HG03108 (cell line): Measurements from ENCODE around the gene NKX1-2.

ENCODE experiments used
- ATAC-seq: cut with Tn5 transposase; IDR thresholded peaks from one replicate; pipeline ENCODE4 v1.9.1; 2021; ENCODE audit warnings: moderate library complexity; ENCODE audit not compliant: unreplicated experiment

NKX1-2 gene

GRCh38 chr10:124476043-124476725 is 26.3 kb upstream of the NKX1-2 start:
- no peak for ATAC-seq

- ATAC-seq = no peak
These were observed 24.8 kb upstream of the NKX1-2 start for GRCh38 chr10:124474514-124475070.

DNA sequence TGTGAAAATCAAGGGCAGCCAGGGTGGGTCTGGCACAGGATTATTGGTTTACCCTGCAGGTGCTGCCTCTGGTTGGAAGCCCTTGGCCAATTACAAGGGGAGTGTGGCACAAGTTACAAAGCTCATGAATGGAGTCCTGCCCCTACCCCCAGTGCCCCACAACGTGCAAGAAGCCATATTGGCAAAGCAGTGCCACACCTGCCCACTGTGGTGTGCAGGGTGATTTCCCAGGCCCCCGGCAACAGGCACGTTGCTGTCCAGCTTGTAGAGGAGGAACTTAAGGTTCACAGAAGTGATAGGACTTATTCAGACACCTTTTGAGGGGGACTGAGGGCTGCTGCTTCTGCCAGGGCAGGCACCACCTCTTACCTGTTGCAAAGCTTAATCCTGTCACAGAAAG is 23.2 kb upstream of the NKX1-2 start:
- ATAC-seq = no peak

DNA sequence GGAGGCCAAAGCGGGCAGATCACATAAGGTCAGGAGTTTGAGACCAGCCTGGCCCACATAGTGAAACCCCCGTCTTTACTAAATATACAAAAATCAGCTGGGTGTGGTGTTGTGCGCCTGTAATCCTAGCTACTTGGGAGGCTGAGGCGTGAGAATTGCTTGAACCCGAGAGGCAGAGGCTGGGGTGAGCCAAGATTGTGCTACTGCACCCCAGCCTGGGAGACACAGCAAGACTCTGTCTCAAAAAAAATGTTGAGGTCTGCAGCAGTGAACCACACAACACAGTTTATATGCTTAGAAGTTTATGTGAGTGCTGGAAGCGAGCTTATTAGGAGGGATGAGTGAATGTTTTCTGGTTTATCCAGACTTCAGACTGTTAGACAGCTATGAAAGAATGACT is 22.2 kb upstream of the NKX1-2 start:
- ATAC-seq = no peak

GRCh38 chr10:124470544-124471434 is 21.0 kb upstream of the NKX1-2 start:
- ATAC-seq = no peak

- no peak for ATAC-seq
These were observed 20.2 kb upstream of the NKX1-2 start for GRCh38 chr10:124469956-124470484.

GRCh38 chr10:124468624-124469023 is 18.8 kb upstream of the NKX1-2 start:
- ATAC-seq = no peak

GRCh38 chr10:124467165-124467564 is 17.3 kb upstream of the NKX1-2 start:
- ATAC-seq = no peak

GRCh38 chr10:124465777-124466488 is 16.1 kb upstream of the NKX1-2 start:
- no peak for ATAC-seq

- ATAC-seq = no peak
These were observed 15.4 kb upstream of the NKX1-2 start for GRCh38 chr10:124465003-124465776.

DNA sequence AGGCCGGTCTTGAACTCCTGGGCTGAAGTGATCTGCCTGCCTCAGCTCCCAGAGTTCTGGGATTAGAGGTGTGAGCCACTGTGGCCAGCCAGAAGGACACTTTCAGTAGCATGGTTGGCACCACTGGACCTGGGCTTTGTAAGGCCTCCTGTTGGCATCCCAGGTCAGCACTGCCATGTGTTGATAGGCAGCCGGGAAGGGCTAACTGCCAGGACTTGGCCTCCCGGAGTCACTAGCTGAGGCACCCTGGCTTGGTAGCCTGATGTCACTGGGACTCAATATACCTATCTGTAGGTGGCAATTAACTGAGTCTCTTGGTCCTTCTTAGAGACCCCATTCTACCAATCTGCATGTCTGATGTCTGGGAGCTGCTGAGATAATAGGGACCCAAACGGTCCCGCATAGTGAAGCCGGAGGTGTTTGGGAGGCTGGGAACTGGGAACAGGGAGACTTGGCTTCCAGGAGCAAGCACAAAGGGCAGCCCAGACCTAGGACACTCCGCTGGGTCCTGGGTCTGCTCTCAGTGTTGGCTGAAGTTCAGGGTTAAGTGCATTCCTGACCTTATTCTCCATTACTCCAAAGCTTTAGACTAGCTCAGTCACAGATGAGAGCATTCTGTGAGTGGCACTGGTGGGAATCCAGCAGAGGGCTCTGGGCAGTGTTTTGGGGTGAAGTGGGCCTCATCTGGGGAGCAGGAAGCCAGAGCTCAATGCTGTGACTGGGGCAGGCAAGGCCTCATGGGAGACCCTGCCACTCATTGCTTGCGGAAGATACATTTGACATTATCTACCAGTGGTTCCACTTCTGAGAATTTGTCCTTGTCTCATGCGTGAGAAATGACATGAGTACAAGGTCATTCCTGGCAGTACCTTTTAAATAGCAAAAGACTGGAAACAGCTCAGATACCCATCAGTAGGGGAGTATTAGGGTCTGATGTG is 14.5 kb upstream of the NKX1-2 start:
- ATAC-seq = no peak

DNA sequence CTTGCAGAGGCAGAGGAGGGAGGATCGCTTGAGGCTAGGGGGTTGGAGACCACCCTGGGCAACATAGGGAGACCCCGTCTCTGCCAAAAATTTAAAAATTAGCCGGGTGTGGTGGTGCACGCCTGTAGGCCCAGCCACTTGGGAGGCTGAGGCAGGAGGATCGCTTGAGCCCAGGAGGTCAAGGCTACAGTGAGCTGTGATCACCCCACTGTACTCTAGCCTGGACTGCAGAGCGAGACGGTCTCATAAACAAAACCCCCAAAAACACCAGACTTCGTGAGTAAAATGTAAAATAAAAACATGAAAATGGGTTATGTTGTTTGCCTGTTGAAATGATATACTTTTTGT is 12.5 kb upstream of the NKX1-2 start:
- no peak for ATAC-seq

GRCh38 chr10:124461642-124462347 is 12.0 kb upstream of the NKX1-2 start, which contains the start of gene LHPP:
Gene LHPP, plus strand, starts transcription at chr10:124461823. Its CDS starts 40 bp downstream, at chr10:124461863.
- peak; percentile 96 for ATAC-seq

DNA sequence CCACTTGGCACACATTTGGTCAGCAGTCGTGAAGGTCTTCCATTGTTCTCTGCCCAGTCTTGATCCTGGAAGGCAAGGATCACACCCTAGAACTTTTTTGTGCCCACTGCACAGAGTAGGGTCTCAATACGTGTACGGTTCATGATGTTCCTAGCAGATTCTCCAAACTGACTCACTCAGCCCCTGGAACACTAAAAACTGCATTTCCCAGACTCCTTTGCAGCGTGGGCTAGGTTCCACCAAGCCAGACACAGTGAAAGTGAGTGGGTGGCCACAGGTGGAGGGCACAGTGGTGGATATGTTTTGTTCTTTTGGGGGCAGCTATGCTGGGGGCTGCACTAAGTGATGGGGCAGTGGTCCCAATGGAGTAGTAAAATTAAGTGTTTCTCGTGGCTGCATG is 10.3 kb upstream of the NKX1-2 start:
- no peak for ATAC-seq

GRCh38 chr10:124459395-124459794 is 9.6 kb upstream of the NKX1-2 start:
- no peak for ATAC-seq

DNA sequence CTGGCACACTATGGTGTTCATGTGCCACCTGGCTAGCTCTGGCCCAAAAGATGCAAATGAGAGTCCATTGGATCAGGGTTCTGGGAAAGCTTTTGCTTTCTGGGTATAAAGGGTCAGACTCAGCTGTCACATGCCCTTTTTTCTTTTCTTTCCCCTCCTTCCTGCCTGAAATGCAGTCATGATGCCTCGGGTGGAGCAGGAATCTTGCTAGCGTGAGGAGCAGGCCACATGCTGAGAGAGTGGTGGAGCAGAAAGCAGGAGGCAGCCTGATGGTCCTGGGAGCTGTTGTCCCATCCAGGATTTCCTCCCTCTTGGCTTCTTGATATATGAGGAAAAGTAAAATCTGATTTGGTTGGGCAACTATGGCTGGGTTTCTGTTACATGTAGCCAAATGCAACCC is 9.1 kb upstream of the NKX1-2 start:
- ATAC-seq = no peak

- ATAC-seq = no peak
These were observed 8.6 kb upstream of the NKX1-2 start for GRCh38 chr10:124458473-124458872.

- ATAC-seq = no peak
These were observed 5.6 kb upstream of the NKX1-2 start for GRCh38 chr10:124455441-124455840.
